ENCODE measurements around the gene PRIMA1.

PRIMA1 gene

GRCh38 chr14:93793555-93794324 is 5.5 kb upstream of the PRIMA1 start:
- DNase-seq: no peak

DNA sequence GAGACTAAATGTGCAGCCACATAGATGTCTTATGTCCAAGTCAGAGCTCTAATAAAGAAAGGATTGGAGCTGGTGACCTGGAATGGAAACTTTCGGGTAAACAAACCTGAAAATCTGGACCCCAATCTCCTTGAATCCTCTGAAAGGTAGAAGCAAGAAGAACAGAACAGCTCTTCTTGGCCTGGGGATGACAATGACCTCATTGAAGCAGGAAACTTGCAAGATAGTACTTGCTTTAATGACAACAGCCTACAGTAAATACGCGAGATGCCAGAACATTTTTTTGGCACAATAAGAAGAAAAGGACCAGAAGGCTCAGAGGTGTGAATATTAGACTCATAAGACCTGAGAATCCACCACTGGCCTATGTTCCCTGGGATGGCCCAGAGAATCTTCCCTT is 4.1 kb upstream of the PRIMA1 start:
- DNase-seq: no peak

GRCh38 chr14:93790966-93791365 is 2.7 kb upstream of the PRIMA1 start:
- DNase-seq: no peak

- no peak for DNase-seq
Measured at GRCh38 chr14:93789228-93790130, 1.2 kb upstream of the PRIMA1 start.

DNA sequence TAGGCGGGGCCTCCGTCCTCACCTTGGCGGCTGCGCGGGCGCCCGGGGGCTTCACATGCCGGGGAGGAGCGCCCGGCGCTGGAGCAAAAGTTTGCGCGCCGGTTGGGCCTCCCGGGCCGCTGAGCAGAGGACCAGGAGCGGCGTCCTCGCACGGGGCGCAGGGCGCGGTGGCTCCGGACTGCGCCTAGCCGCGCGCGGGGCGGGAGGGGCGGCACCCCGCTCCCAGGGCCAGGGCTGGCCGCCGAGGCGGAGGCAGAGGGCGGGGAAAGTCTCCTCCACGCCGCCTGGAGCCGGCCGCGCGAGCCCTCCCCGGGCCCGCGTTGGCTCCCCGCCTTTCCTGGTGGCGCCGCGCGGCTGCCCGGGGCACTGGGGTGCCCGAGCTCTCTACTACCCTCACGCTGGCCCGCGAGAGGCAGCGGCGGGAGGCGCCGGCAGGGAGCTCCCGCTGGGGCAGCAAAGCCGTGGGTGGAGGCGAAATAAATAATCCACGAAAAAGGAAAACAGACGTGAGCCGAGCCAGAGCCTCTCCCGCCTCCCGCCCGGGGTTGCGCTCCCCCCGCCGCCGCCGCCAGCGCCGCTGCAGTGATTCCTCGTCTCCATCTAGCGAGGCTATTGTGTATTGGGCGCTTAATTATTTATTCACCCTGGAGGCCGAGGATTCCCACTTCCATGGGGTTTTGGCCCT is 400 bp upstream of the PRIMA1 start:
- DNase-seq: no peak

DNA sequence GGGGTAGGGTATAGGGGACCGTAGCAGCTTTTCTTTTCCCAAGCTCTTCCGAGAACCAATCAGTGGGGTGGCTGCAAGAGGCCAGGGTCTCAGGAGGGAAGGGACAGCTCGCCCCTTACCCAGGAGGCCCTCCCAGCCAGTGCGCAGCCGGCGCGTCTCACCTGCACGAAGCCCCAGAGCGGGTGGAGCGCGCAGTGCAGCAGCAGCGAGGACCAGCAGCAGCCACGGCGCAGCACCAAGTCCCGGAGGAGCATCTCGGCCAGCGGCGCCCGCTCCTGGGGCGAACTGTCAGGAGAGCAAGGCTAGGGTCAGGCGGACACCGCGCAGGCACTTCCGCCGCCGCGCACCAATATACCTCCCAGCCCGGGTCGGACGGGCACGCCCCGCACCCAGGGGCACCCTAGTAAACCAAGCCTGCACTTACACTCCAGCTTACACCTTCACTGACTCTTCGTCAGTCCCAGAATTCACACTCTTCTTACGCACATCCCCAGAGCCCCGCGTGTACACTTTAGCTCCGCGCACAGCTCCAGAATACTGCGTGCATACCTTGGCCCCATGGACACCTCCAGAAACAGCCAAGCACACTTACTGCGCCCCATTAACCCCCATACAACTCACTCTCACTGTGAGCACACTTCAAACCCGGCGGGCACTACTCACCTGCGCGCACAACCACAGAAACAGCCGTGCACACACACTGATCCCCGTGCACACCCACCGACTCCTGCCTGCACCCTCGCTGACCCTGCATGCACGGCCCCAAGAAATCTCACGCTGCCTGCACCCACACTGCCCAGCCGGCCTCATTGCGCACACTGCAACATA is 606 bp downstream of the PRIMA1 start:
- no peak for DNase-seq

GRCh38 chr14:93785423-93785822 is 2.9 kb downstream of the PRIMA1 start:
- no peak for DNase-seq

- DNase-seq: no peak
Measured at GRCh38 chr14:93784878-93785277, 3.4 kb downstream of the PRIMA1 start.

DNA sequence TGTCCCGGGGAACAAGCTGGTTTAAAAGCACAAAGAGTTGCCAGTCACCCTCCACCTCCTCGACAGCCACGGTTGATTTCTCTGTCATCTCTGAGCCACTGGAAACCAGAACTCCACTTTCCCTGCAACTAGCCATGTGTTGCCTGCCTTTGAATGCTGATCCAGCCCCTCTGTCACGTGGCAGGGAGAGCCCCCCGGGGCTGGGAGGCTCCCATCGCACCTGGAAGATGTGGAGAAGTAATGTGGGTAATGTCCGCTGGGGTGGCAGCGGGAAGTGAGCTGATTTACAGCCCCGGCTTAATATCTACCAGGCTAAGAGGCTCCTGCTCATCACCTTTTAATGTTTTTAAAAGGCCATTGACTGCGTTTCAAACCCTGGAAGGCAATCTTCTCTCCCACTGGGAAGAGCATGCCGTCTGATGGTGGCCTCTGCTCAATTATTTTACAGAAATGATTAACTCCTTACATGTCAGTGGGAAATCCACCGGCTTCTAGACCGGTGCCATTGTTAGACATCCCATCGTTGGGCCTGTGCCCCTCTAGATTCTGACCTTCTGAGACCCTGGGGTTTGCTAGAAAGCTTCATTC is 7.4 kb downstream of the PRIMA1 start:
- no peak for DNase-seq

DNA sequence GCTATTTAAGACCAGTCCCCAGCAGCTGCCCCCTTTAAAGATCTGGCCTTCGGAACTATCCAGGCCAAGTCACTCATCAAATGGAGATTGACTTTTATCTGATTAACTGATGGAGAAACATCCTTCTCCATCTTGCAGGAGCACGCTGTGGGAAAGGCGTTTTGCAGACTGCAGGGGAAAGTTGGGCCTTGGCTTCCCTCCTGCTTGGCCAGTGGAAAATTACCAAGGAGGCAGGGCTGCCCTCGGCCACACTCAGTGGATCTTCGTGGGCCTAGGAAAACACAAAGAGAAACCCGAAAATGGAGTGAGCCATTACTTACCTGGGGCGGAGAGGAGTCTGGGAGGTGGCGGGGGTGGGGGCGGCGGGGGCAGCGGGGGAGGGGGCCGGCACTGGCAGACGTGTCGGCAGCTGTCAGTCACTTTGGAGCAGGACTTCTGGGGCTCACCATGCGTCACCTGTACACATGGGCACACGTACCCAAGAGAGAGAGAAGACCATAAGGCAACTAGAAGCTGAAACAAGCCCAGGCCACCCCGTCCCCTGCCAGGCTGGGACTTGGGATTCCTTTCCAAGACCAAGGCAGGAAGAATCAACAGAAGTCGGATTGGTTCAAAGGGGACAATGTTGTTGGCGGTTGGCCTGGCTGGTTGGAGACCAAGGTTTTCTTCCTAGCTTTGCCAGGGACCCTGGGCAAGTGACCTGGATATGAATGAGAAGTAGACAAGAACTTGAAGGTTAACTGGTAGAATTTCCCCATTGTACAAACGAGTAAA is 9.2 kb downstream of the PRIMA1 start:
- no peak for DNase-seq

DNA sequence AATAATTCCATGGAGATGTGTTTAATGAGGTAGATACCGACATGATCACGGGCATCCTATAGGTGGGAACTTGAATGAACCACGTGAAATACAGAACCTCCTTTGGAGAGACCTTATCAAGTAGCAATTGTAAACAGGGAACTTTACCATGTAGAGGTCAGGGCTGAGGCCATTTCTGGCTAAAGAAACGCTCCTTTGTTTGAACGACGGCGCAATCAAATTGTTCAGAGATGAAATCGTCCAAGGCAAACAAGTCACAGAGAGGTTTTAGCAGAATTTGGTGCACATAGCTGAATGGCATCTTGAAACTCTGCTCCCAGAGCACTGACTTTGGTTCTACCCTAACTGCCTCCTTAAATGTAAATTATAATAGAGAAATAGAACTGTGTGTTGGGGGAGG is 9.8 kb downstream of the PRIMA1 start:
- DNase-seq: no peak

GRCh38 chr14:93775744-93776143 is 12.5 kb downstream of the PRIMA1 start:
- DNase-seq: no peak

DNA sequence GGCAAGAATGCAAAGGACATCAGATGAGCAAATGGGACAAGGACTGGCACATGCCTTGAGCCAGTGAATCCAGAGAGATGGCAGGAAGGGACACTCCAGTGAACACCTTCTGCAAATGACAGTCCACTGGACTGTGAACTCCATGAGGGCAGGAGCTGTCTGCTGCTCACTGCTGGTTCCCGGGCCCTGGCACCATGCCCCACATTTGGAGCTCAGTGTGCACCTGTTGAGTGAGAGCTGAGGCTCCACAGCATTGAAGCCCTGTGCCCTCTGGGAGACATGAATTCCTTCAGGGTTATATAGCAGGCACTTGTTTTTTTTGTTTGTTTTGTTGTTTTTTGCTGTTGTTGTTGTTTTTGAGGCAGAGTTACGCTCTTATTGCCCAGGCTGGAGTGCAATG is 13.1 kb downstream of the PRIMA1 start:
- DNase-seq: no peak

DNA sequence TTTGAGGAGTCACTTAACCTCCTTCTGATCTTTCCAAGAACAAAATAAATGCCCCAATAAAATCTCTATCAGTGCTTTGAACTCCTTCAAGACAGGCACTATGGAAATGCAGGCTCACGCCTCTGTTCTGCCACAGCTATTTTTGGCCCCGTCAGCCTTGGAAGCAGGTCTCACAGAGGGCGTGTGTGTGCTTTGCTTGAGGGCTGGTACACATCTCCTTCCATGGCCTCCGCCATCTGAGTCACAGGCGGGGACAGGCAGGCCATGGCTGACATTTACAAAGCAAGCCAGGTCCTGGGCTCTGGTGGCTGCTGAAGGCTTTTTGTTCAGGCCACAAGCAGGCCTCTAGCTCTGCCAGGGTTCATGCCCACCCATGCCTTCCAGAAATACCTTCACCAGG is 16.0 kb downstream of the PRIMA1 start:
- DNase-seq: no peak

- no peak for DNase-seq
Measured at GRCh38 chr14:93765970-93766369, 22.3 kb downstream of the PRIMA1 start.

- no peak for DNase-seq
Measured at GRCh38 chr14:93765155-93765554, 23.1 kb downstream of the PRIMA1 start.

- DNase-seq: no peak
Measured at GRCh38 chr14:93764211-93764659, 24.1 kb downstream of the PRIMA1 start.

DNA sequence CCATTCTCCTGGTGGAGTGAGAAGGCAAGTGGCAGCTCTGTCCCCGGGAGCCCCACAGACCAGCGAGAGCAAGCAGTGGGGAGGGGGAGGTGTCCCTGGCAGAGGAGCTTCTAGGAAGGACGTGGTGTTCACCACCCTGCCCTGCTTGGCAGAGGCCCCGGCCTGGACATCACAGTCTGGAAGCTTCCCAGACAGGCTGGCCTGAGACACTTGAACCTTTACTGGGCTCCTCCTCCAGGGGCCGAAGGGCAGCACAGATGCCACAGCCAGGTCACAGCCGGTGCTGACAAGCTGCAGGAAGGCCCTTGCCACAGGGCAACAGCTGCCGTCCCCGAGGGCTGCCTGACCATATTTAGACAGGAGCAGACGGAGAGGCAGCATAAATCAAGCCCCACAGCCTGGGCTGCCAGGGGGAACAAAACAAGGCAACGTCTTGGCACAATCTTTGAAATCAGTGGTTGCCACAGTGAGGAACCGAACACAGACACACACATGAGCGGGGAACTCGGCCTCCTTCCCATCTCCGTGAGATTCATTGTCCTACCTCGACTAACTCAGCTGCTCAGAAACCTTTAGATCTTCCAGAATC is 28.5 kb downstream of the PRIMA1 start:
- no peak for DNase-seq

DNA sequence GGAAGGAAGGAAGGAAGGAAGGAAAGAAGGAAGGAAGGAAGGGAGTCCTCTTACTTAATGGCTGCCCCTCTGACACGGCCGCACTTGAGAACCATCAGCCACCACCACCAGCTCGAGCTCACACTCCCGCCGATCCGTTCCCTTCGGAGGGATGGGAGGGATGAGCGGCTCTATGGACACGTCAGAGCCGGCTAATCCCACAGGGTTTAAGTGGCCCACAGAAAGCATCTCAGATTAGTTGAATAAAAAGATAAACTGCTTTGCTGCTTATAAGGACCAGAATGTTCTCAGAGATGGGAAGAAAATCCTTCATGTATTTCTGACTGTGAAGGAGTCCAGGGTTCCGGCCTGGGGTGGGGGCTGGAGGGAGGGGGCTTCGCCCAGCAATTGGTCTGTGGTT is 31.1 kb downstream of the PRIMA1 start:
- DNase-seq: no peak

DNA sequence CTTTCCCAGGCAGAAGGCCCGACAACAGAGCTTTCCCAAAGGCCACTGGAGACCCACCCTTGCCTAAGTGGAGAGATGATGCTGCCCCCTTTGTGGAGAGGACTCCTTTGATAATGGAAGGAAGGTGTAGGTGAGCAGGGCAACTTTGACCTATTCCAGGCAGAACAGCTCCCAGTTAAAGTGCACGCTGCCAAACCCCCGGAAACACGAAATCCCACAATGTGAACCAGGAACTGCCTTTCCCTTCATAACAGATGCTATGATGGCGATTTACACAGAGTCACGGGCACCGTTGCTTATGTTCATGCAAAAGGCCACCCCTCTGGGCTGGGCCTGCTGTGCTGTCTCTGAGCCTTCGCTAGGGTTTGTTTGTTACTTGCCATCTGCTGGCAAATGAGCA is 34.6 kb downstream of the PRIMA1 start:
- DNase-seq: no peak

DNA sequence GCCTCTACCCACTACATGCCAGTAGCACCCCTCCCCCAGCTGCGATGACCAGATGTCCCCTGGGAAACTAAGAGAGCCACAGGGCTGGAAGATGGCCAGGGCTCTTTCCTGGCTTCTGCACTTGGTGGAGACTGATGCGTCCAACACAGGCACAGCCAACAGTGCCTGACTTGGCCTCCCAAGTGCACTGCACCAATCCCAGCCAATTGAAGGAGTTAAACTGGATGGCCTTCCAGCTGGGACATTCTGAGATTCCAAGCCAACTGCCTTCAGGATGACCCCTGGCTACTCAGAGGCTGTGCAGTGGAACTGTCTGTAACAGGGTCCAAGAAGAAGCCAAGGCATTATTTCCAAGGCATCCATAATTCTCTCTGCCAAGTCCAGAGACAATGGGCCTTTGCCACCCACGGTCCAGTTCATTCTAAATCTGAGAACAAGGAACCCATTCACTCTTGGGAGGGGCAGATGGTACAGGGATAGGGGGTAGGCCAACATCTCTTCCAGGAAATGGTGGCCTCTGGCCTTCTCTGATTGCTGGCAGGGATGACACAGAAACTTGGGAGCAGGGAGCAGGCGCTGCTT is 35.2 kb downstream of the PRIMA1 start:
- no peak for DNase-seq

All from activated CD4-positive, alpha-beta T cell treated with anti-CD3 and anti-CD28 coated beads, Interleukin-2, amount 50 U/mL, for 16 hours (primary cell).